A673 (cell line): ENCODE data around the gene CDC42EP1. TPM values are rescaled to one million over a fixed set of nuclear protein-coding genes. Genes with fewer than 3 reads are reported as not detected.
"Not testable (repeated sequence)": the region's sequence is repeated elsewhere in the genome, so short reads cannot be mapped to it uniquely, and the experiment has no call there.

Experiments
- BruUV-seq: library from RNA; stranded (reverse); fragments of 400-500 nt; replicated peaks from 2 replicates; lab custom pipeline; 2021; lab: Mats Ljungman, UMichigan
- CTCF ChIA-PET: fragments of 300-600 bp; sonication (Branson Sonifier 250); formaldehyde crosslinking; loops from one replicate; lab custom pipeline; 2022; ENCODE audit warnings: antibody characterized with exemption; lab: Charles Lee
- POLR2A ChIA-PET: fragments of 300-600 bp; sonication (Branson Sonifier 250); formaldehyde crosslinking; loops from one replicate; lab custom pipeline; 2022; ENCODE audit warnings: antibody characterized with exemption; ENCODE audit not compliant: low non-redundant PET; lab: Charles Lee
- DNase-seq: peaks from one replicate; pipeline ENCODE4 v3.0.0-alpha.2; 2015; ENCODE audit warnings: low spot score
- H3K27ac ChIP-seq: fragments of 200-600 bp; sonication (generic); 2 replicates; pipeline ENCODE4 v1.5.1; 2016; ENCODE audit warnings: mixed run types, low read depth, mild to moderate bottlenecking, mixed read lengths, antibody characterized with exemption, low read length; ENCODE audit not compliant: poor library complexity, severe bottlenecking
- H3K27me3 ChIP-seq: fragments of 200-600 bp; sonication (generic); replicated peaks from 2 replicates; pipeline ENCODE4 v1.6.1; 2017; ENCODE audit warnings: mixed run types, low read depth, mild to moderate bottlenecking, mixed read lengths, antibody characterized with exemption, low read length; ENCODE audit not compliant: insufficient read depth, poor library complexity
- H3K36me3 ChIP-seq: fragments of 200-600 bp; sonication (generic); 2 replicates; pipeline ENCODE4 v1.6.1; 2016; ENCODE audit warnings: mixed run types, mild to moderate bottlenecking, mixed read lengths, antibody characterized with exemption, low read length; ENCODE audit not compliant: insufficient read depth, poor library complexity, severe bottlenecking
- H3K4me1 ChIP-seq: fragments of 200-600 bp; sonication (generic); 2 replicates; pipeline ENCODE4 v1.6.1; 2017; ENCODE audit warnings: mixed run types, mild to moderate bottlenecking, mixed read lengths, antibody characterized with exemption, low read length; ENCODE audit not compliant: insufficient read depth, poor library complexity, severe bottlenecking
- H3K4me3 ChIP-seq: fragments of 200-600 bp; sonication (generic); 2 replicates; pipeline ENCODE4 v1.5.1; 2016; ENCODE audit warnings: low read depth, mixed run types, mild to moderate bottlenecking, mixed read lengths, low read length; ENCODE audit not compliant: poor library complexity, severe bottlenecking
- H3K9me3 ChIP-seq: fragments of 200-600 bp; sonication (generic); 2 replicates; pipeline ENCODE4 v1.6.1; 2016; ENCODE audit warnings: mixed run types, low read depth, mild to moderate bottlenecking, mixed read lengths, antibody characterized with exemption, low read length; ENCODE audit not compliant: poor library complexity, severe bottlenecking
- CTCF ChIP-seq: fragments of 300-800, 200-600 bp; sonication (generic); conservative IDR thresholded peaks from 2 replicates; pipeline ENCODE4 v1.5.1; 2017; ENCODE audit warnings: low read depth, mild to moderate bottlenecking, antibody characterized with exemption, low read length, moderate library complexity, mixed read lengths
- EZH2 ChIP-seq: fragments of 200-600 bp; sonication (generic); IDR thresholded peaks from 2 replicates; pipeline ENCODE4 v1.6.1; 2017; ENCODE audit warnings: borderline replicate concordance, low read depth, mild to moderate bottlenecking, mixed read lengths, antibody characterized with exemption, low read length; ENCODE audit not compliant: poor library complexity, severe bottlenecking
- intact Hi-C: fragments of 100-400 bp; cut with micrococcal nuclease; formaldehyde crosslinking; loops from one replicate; pipeline ENCODE4 v1.10.0; 2022; ENCODE audit not compliant: unreplicated experiment
- total RNA-seq: library from RNA; stranded (reverse); gene quantifications from 2 replicates; pipeline ENCODE4 v1.2.3, GENCODE V29; 2021

Gene CDC42EP1
- total RNA-seq, 1 experiment from 2014 or later, result 1.1 TPM

GRCh38 chr22:37609240-37610152 is 49.2 kb downstream of the CDC42EP1 start:
- peak overlapping the region; percentile 99 for H3K27ac ChIP-seq
- intact Hi-C loops, result loop anchor here (5.0 kb wide), 1 partner anchor 67 kb away; no protein-coding TSS in a partner anchor
- BruUV-seq, result no TSS peak
- H3K36me3 ChIP-seq, result peaks cover 6% of the 10 kb centered on the region
- H3K27me3 ChIP-seq, result no peaks in the 10 kb centered on the region
- H3K4me3 ChIP-seq, result peak overlapping the region; percentile 97
- TF ChIP-seq CTCF (no peak), EZH2 (no peak)
- H3K9me3 ChIP-seq, result no peaks in the 10 kb centered on the region
- ChIA-PET CTCF (interaction anchor here (1.2 to 2.7 kb wide), 3 partner anchors 33 to 72 kb away, joined by 3 to 9 read pairs (median 3); no protein-coding TSS in a partner anchor), POLR2A (no interaction called here)
- DNase-seq, result peak; percentile 55
- H3K4me1 ChIP-seq, result peaks cover 31% of the 10 kb centered on the region

- CTCF ChIA-PET, result interaction anchor here (1.2 kb wide), 1 partner anchor 33 kb away, joined by 3 read pairs; no protein-coding TSS in a partner anchor
- H3K4me3 ChIP-seq, result peak overlapping the region; percentile 97
- peak overlapping the region; percentile 99 for H3K27ac ChIP-seq
- H3K4me1 ChIP-seq, result peaks cover 31% of the 10 kb centered on the region
- H3K27me3 ChIP-seq, H3K36me3 ChIP-seq, H3K9me3 ChIP-seq, intact Hi-C loops, DNase-seq, POLR2A ChIA-PET: not testable (repeated sequence)
- BruUV-seq, result TSS peak; percentile 41
Observed at GRCh38 chr22:37610153-37610475, 49.8 kb downstream of the CDC42EP1 start.

GRCh38 chr22:37610480-37611129 is 50.3 kb downstream of the CDC42EP1 start:
- Histone ChIP-seq H3K36me3 (peaks cover 7% of the 10 kb centered on the region), H3K4me3 (no peak overlapping the region), H3K9me3 (no peaks in the 10 kb centered on the region), H3K27me3 (no peaks in the 10 kb centered on the region), H3K27ac (peak overlapping the region; percentile 50), H3K4me1 (peaks cover 31% of the 10 kb centered on the region)
- CTCF ChIA-PET, result no interaction called here
- no peak for DNase-seq
- POLR2A ChIA-PET, result no interaction called here
- intact Hi-C loops, result no loop called here
- no TSS peak for BruUV-seq
- TF ChIP-seq EZH2, result no peak
- no peak for TF ChIP-seq CTCF
